Neural cell (in vitro differentiated cells): ENCODE results near the gene ARNT2. TPM values are rescaled to one million over a fixed set of nuclear protein-coding genes. Genes with fewer than 3 reads are reported as not detected.

Source experiments
- H2AFZ ChIP-seq: fragments of 200-600, 300-800 bp; sonication (generic), shearing (Covaris generic); 2 replicates; pipeline ENCODE4 v1.6.0; 2014; ENCODE audit warnings: low read depth, mild to moderate bottlenecking, antibody characterized with exemption, low read length, moderate library complexity
- H3F3A ChIP-seq: fragments of 200-600 bp; shearing (Covaris generic); 2 replicates; pipeline ENCODE4 v1.6.1; 2016; ENCODE audit warnings: mild to moderate bottlenecking, moderate library complexity, mixed read lengths, antibody characterized with exemption, low read length; ENCODE audit not compliant: insufficient read depth, poor library complexity, severe bottlenecking
- H3K27ac ChIP-seq: fragments of 200-600, 300-800 bp; sonication (generic), shearing (Covaris generic); 2 replicates; pipeline ENCODE4 v1.5.1; 2014; ENCODE audit warnings: mild to moderate bottlenecking, low read length, moderate library complexity
- H3K27me3 ChIP-seq: fragments of 300-800, 200-600 bp; sonication (generic), shearing (Covaris generic); 2 replicates; pipeline ENCODE4 v1.6.0; 2014; ENCODE audit warnings: mild to moderate bottlenecking, low read depth, low read length, moderate library complexity; ENCODE audit not compliant: insufficient read depth
- H3K36me3 ChIP-seq: fragments of 300-800, 200-600 bp; sonication (generic), shearing (Covaris generic); 2 replicates; pipeline ENCODE4 v1.5.1; 2014; ENCODE audit warnings: mild to moderate bottlenecking, antibody characterized with exemption, low read length, moderate library complexity; ENCODE audit not compliant: insufficient read depth
- H3K4me2 ChIP-seq: fragments of 300-800, 200-600 bp; sonication (generic), shearing (Covaris generic); 2 replicates; pipeline ENCODE4 v1.6.0; 2014; ENCODE audit warnings: mild to moderate bottlenecking, low read length
- H3K4me3 ChIP-seq: fragments of 300-800, 200-600 bp; sonication (generic), shearing (Covaris generic); 2 replicates; pipeline ENCODE4 v1.5.1; 2014; ENCODE audit warnings: mild to moderate bottlenecking, low read length, moderate library complexity
- H3K79me2 ChIP-seq: fragments of 200-600 bp; shearing (Covaris generic); replicated peaks from 2 replicates; pipeline ENCODE4 v1.6.0; 2014; ENCODE audit warnings: mild to moderate bottlenecking, low read length, moderate library complexity; ENCODE audit not compliant: insufficient read depth
- H3K9ac ChIP-seq: fragments of 300-800, 200-600 bp; sonication (generic), shearing (Covaris generic); 2 replicates; pipeline ENCODE4 v1.6.1; 2016; ENCODE audit warnings: mild to moderate bottlenecking, low read length, mixed read lengths
- H3K9me2 ChIP-seq: fragments of 200-600 bp; shearing (Covaris generic); 2 replicates; pipeline ENCODE4 v1.6.1; 2016; ENCODE audit warnings: mild to moderate bottlenecking, low read length, mixed read lengths; ENCODE audit not compliant: insufficient read depth
- H3K9me3 ChIP-seq: fragments of 200-600, 300-800 bp; sonication (generic), shearing (Covaris generic); 2 replicates; pipeline ENCODE4 v1.6.1; 2016; ENCODE audit warnings: mild to moderate bottlenecking, mixed run types, low read length, moderate library complexity, mixed read lengths
- H4K20me1 ChIP-seq: fragments of 200-600 bp; shearing (Covaris generic); 2 replicates; pipeline ENCODE4 v1.6.1; 2016; ENCODE audit warnings: mild to moderate bottlenecking, mixed run types; ENCODE audit not compliant: insufficient read depth
- CTCF ChIP-seq: fragments of 450-650 bp; IDR thresholded peaks from 2 replicates; pipeline ENCODE4 v1.5.1; 2014; ENCODE audit warnings: antibody characterized with exemption, mild to moderate bottlenecking, moderate library complexity; ENCODE audit not compliant: poor library complexity, severe bottlenecking
- EP300 ChIP-seq: fragments of 450-650 bp; conservative IDR thresholded peaks from 2 replicates; pipeline ENCODE4 v1.6.1; 2014; ENCODE audit warnings: antibody characterized with exemption, mild to moderate bottlenecking, moderate library complexity; ENCODE audit not compliant: poor library complexity, severe bottlenecking
- EZH2 ChIP-seq: fragments of 200-600, 300-800 bp; shearing (Covaris generic), sonication (generic); IDR thresholded peaks from 2 replicates; pipeline ENCODE4 v1.6.1; 2014; ENCODE audit warnings: antibody characterized with exemption, low read length, borderline replicate concordance, mild to moderate bottlenecking; ENCODE audit not compliant: insufficient read depth, poor library complexity, severe bottlenecking
- MXI1 ChIP-seq: fragments of 450-650 bp; conservative IDR thresholded peaks from 2 replicates; pipeline ENCODE4 v1.6.1; 2014; ENCODE audit warnings: antibody characterized with exemption, mild to moderate bottlenecking; ENCODE audit not compliant: poor library complexity, severe bottlenecking
- POLR2AphosphoS5 ChIP-seq: IDR thresholded peaks from 2 replicates; pipeline ENCODE4 v1.6.1; 2012
- RAD21 ChIP-seq: fragments of 450-650 bp; conservative IDR thresholded peaks from 2 replicates; pipeline ENCODE4 v1.6.1; 2014; ENCODE audit warnings: antibody characterized with exemption, mild to moderate bottlenecking, moderate library complexity
- REST ChIP-seq: IDR thresholded peaks from 2 replicates; pipeline ENCODE4 v1.6.1; 2012; ENCODE audit warnings: borderline replicate concordance
- SMC3 ChIP-seq: fragments of 450-650 bp; conservative IDR thresholded peaks from 2 replicates; pipeline ENCODE4 v1.6.1; 2014; ENCODE audit warnings: antibody characterized with exemption, mild to moderate bottlenecking, moderate library complexity; ENCODE audit not compliant: poor library complexity
- TAF1 ChIP-seq: IDR thresholded peaks from 2 replicates; pipeline ENCODE4 v1.6.1; 2012; ENCODE audit warnings: low read depth
- polyA plus RNA-seq: library from polyadenylated mRNA; depleted of rRNA; stranded (reverse); fragments of >200 nt; gene quantifications from 2 replicates; pipeline ENCODE4 v1.2.3, GENCODE V29; 2014

Gene ARNT2
- polyA plus RNA-seq, 1 donor from 2014 or later = 41.2 TPM

DNA sequence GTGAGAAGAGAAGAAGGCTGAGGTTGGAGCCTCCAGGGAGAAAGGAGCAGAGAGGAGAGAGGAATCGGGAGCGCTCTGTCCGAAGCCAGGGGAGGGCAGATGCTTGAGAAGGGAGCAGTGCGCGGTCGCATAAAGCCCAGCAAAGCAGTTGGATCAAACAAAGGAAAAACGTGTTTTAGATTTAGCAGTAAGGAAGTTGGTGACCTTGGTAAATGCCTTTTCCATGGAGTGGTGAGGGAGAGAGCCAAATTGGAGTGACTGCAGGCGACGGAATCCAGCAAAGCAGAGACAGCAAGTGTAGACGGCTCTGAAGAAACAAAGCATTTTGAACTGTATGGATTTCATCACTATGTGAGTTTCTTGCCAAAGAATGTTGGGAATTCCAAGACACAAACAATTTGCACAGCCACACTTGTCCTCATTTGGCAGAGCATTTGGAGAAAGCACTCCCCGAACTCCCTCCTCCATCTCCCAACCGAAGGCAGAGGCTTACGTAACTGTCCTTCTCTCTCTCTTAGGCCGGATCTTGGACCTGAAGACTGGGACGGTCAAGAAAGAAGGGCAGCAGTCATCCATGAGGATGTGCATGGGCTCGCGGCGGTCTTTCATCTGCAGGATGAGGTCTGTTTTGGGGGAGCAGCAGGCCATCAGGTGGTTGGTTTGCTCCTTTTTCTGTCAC, 103.6 kb downstream of the ARNT2 start:
- H3K9ac ChIP-seq = no peak overlapping the region
- peaks cover 9% of the 10 kb centered on the region for H3K36me3 ChIP-seq
- no peaks in the 10 kb centered on the region for H4K20me1 ChIP-seq
- H2AFZ ChIP-seq = no peak overlapping the region
- TF ChIP-seq RAD21 = no peak
- TF ChIP-seq TAF1 = no peak
- TF ChIP-seq POLR2AphosphoS5 = no peak
- no peak for TF ChIP-seq MXI1
- TF ChIP-seq SMC3 = no peak
- no peak for TF ChIP-seq EP300
- TF ChIP-seq EZH2 = no peak
- TF ChIP-seq REST = no peak
- H3K4me3 ChIP-seq = no peak overlapping the region
- no peaks in the 10 kb centered on the region for H3F3A ChIP-seq
- H3K27ac ChIP-seq = no peak overlapping the region
- no peaks in the 10 kb centered on the region for H3K9me3 ChIP-seq
- no peaks in the 10 kb centered on the region for H3K27me3 ChIP-seq
- H3K4me2 ChIP-seq = no peak overlapping the region
- no peaks in the 10 kb centered on the region for H3K9me2 ChIP-seq
- no peaks in the 10 kb centered on the region for H3K79me2 ChIP-seq

DNA sequence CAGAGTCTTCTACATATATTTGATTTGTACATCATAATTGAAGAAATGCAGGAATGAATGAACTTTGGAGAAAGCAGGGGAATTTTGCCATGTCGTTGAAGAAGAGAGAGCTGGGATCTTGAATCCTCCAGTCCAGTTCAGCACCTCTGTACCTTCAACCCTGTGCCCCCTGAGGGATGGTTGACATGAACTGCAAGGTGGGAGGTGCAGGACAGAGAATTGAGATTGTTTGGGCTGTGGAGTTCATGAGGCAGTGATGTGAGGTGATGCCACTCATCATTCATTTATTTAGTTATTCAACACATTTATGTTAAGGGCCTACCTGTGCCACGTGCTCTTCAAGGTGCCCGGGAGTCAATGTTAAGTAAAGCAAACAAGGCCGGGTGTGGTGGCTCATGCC, 104.6 kb downstream of the ARNT2 start:
- H3K36me3 ChIP-seq = peaks cover 9% of the 10 kb centered on the region
- H3K4me2 ChIP-seq = no peak overlapping the region
- H3K27ac ChIP-seq = no peak overlapping the region

More for the DNA sequence above, 104.6 kb downstream of the ARNT2 start:
- no peak overlapping the region for H3K9ac ChIP-seq
- no peaks in the 10 kb centered on the region for H3K9me3 ChIP-seq
- H3K4me3 ChIP-seq = no peak overlapping the region
- H3K79me2 ChIP-seq = no peaks in the 10 kb centered on the region
- no peaks in the 10 kb centered on the region for H3K27me3 ChIP-seq
- H3F3A ChIP-seq = no peaks in the 10 kb centered on the region
- no peak overlapping the region for H2AFZ ChIP-seq
- H3K9me2 ChIP-seq = no peaks in the 10 kb centered on the region
- no peaks in the 10 kb centered on the region for H4K20me1 ChIP-seq
- no peak for TF ChIP-seq MXI1
- no peak for TF ChIP-seq RAD21
- no peak for TF ChIP-seq SMC3
- no peak for TF ChIP-seq REST
- no peak for TF ChIP-seq EP300
- TF ChIP-seq CTCF = no peak
- TF ChIP-seq EZH2 = no peak
- TF ChIP-seq POLR2AphosphoS5 = no peak
- TF ChIP-seq TAF1 = no peak
